T-helper 22 cell (primary cell): ENCODE measurements around the gene ZNF787.
"Not testable (repeated sequence)": the region's sequence is repeated elsewhere in the genome, so short reads cannot be mapped to it uniquely, and the experiment has no call there.

ENCODE experiments used
- DNase-seq: peaks from one replicate; pipeline ENCODE4 v3.0.0-alpha.2; 2020; ENCODE audit warnings: low read depth

ZNF787 gene

GRCh38 chr19:56105090-56105701, 15.9 kb downstream of the ZNF787 start:
- no peak for DNase-seq

GRCh38 chr19:56104423-56104822, 16.7 kb downstream of the ZNF787 start:
- DNase-seq = no peak

GRCh38 chr19:56103027-56103614, 18.0 kb downstream of the ZNF787 start:
- DNase-seq = no peak

GRCh38 chr19:56101746-56102535, 19.2 kb downstream of the ZNF787 start:
- no peak for DNase-seq

- no peak for DNase-seq
Measured at GRCh38 chr19:56101095-56101494, 20.0 kb downstream of the ZNF787 start.

GRCh38 chr19:56099638-56100539, 21.2 kb downstream of the ZNF787 start:
- no peak for DNase-seq

GRCh38 chr19:56098731-56099568, 22.1 kb downstream of the ZNF787 start:
- DNase-seq = no peak

GRCh38 chr19:56098237-56098636, 22.9 kb downstream of the ZNF787 start:
- DNase-seq = not testable (repeated sequence)

- DNase-seq = no peak
Measured at GRCh38 chr19:56097776-56098175, 23.3 kb downstream of the ZNF787 start.

GRCh38 chr19:56097306-56097705, 23.8 kb downstream of the ZNF787 start:
- no peak for DNase-seq

- no peak for DNase-seq
Measured at GRCh38 chr19:56096665-56097064, 24.4 kb downstream of the ZNF787 start.

- no peak for DNase-seq
Measured at GRCh38 chr19:56094449-56094848, 26.6 kb downstream of the ZNF787 start.

- no peak for DNase-seq
Measured at GRCh38 chr19:56092685-56093631, 28.1 kb downstream of the ZNF787 start.

- DNase-seq = no peak
Measured at GRCh38 chr19:56091751-56092546, 29.1 kb downstream of the ZNF787 start.

GRCh38 chr19:56091066-56091490, 30.0 kb downstream of the ZNF787 start:
- DNase-seq = no peak

- DNase-seq = no peak
Measured at GRCh38 chr19:56089344-56089743, 31.8 kb downstream of the ZNF787 start.

GRCh38 chr19:56088497-56089215, 32.4 kb downstream of the ZNF787 start:
- no peak for DNase-seq

GRCh38 chr19:56087647-56088496, 33.2 kb downstream of the ZNF787 start:
- no peak for DNase-seq
